ENCODE results near the gene MEGF6. TPM values are rescaled to one million over a fixed set of nuclear protein-coding genes. Genes with fewer than 3 reads are reported as not detected.

The MEGF6 gene
- total RNA-seq, 2 donors from 2014 or later, result 4.9 to 6.8 TPM

- Mint-ChIP-seq H3K4me1 (ENCODE audit: low read depth) (peaks cover 8% of the 10 kb centered on the region), H3K27me3 (ENCODE audit: low read depth) (no peaks in the 10 kb centered on the region), H3K36me3 (ENCODE audit: insufficient read depth in 2 of 2) (no peaks in the 10 kb centered on the region), H3K9me3 (no peaks in the 10 kb centered on the region), H3K27ac (no peak overlapping the region), H3K4me3 (no peak overlapping the region)
- DNase-seq, result no peak
- ATAC-seq (replicated peaks in 1 of 2), result no peak
Measured at GRCh38 chr1:3525551-3526482, 85.5 kb downstream of the MEGF6 start.

- no peak for DNase-seq
- Mint-ChIP-seq H3K36me3 (ENCODE audit: insufficient read depth in 2 of 2) (no peaks in the 10 kb centered on the region), H3K9me3 (no peaks in the 10 kb centered on the region), H3K27me3 (ENCODE audit: low read depth) (no peaks in the 10 kb centered on the region), H3K4me1 (ENCODE audit: low read depth) (no peaks in the 10 kb centered on the region), H3K27ac (no peak overlapping the region), H3K4me3 (no peak overlapping the region)
- no peak for ATAC-seq (replicated peaks in 1 of 2)
Measured at GRCh38 chr1:3524556-3525203, 86.6 kb downstream of the MEGF6 start.

- H3K4me1 Mint-ChIP-seq (ENCODE audit: low read depth), result no peaks in the 10 kb centered on the region
- no peaks in the 10 kb centered on the region for H3K36me3 Mint-ChIP-seq (ENCODE audit: insufficient read depth in 2 of 2)
- no peak for ATAC-seq (replicated peaks in 1 of 2)
- no peaks in the 10 kb centered on the region for H3K9me3 Mint-ChIP-seq
- no peak overlapping the region for H3K4me3 Mint-ChIP-seq
- no peak for DNase-seq
- H3K27ac Mint-ChIP-seq, result no peak overlapping the region
- H3K27me3 Mint-ChIP-seq (ENCODE audit: low read depth), result no peaks in the 10 kb centered on the region
Measured at GRCh38 chr1:3523980-3524379, 87.3 kb downstream of the MEGF6 start.

GRCh38 chr1:3522564-3523265 lies 88.6 kb downstream of the MEGF6 start:
- ATAC-seq (replicated peaks in 1 of 2) (no peak), DNase-seq (no peak)
- no peak overlapping the region for H3K27ac Mint-ChIP-seq
- no peaks in the 10 kb centered on the region for H3K9me3 Mint-ChIP-seq
- no peaks in the 10 kb centered on the region for H3K4me1 Mint-ChIP-seq (ENCODE audit: low read depth)
- no peaks in the 10 kb centered on the region for H3K27me3 Mint-ChIP-seq (ENCODE audit: low read depth)
- no peaks in the 10 kb centered on the region for H3K36me3 Mint-ChIP-seq (ENCODE audit: insufficient read depth in 2 of 2)
- H3K4me3 Mint-ChIP-seq, result no peak overlapping the region

- H3K27ac Mint-ChIP-seq, result no peak overlapping the region
- ATAC-seq (replicated peaks in 1 of 2) (no peak), DNase-seq (no peak)
- H3K9me3 Mint-ChIP-seq, result no peaks in the 10 kb centered on the region
- no peak overlapping the region for H3K4me3 Mint-ChIP-seq
- no peaks in the 10 kb centered on the region for H3K27me3 Mint-ChIP-seq (ENCODE audit: low read depth)
- H3K4me1 Mint-ChIP-seq (ENCODE audit: low read depth), result no peaks in the 10 kb centered on the region
- H3K36me3 Mint-ChIP-seq (ENCODE audit: insufficient read depth in 2 of 2), result no peaks in the 10 kb centered on the region
Measured at GRCh38 chr1:3522112-3522511, 89.2 kb downstream of the MEGF6 start.

- Mint-ChIP-seq H3K27me3 (ENCODE audit: low read depth) (no peaks in the 10 kb centered on the region), H3K27ac (no peak overlapping the region), H3K4me3 (no peak overlapping the region), H3K4me1 (ENCODE audit: low read depth) (no peaks in the 10 kb centered on the region), H3K36me3 (ENCODE audit: insufficient read depth in 2 of 2) (no peaks in the 10 kb centered on the region), H3K9me3 (no peaks in the 10 kb centered on the region)
- ATAC-seq (replicated peaks in 1 of 2) (no peak), DNase-seq (no peak)
Measured at GRCh38 chr1:3521426-3521825, 89.9 kb downstream of the MEGF6 start.

- no peak for DNase-seq
- Mint-ChIP-seq H3K4me1 (ENCODE audit: low read depth) (no peaks in the 10 kb centered on the region), H3K36me3 (ENCODE audit: insufficient read depth in 2 of 2) (no peaks in the 10 kb centered on the region), H3K9me3 (no peaks in the 10 kb centered on the region), H3K27me3 (ENCODE audit: low read depth) (no peaks in the 10 kb centered on the region), H3K4me3 (no peak overlapping the region), H3K27ac (no peak overlapping the region)
- no peak for ATAC-seq (replicated peaks in 1 of 2)
Measured at GRCh38 chr1:3520419-3521378, 90.6 kb downstream of the MEGF6 start.

GRCh38 chr1:3519301-3519885 lies 91.9 kb downstream of the MEGF6 start:
- no peak overlapping the region for H3K27ac Mint-ChIP-seq
- H3K27me3 Mint-ChIP-seq (ENCODE audit: low read depth), result no peaks in the 10 kb centered on the region
- no peak for ATAC-seq (replicated peaks in 1 of 2)

GRCh38 chr1:3518756-3519155 lies 92.6 kb downstream of the MEGF6 start:
- no peak overlapping the region for H3K27ac Mint-ChIP-seq
- H3K4me1 Mint-ChIP-seq (ENCODE audit: low read depth), result no peaks in the 10 kb centered on the region

More at GRCh38 chr1:3519301-3519885, 91.9 kb downstream of the MEGF6 start:
- no peak for DNase-seq
- no peaks in the 10 kb centered on the region for H3K36me3 Mint-ChIP-seq (ENCODE audit: insufficient read depth in 2 of 2)
- no peak overlapping the region for H3K4me3 Mint-ChIP-seq
- no peaks in the 10 kb centered on the region for H3K9me3 Mint-ChIP-seq
- no peaks in the 10 kb centered on the region for H3K4me1 Mint-ChIP-seq (ENCODE audit: low read depth)

GRCh38 chr1:3518256-3518655 lies 93.1 kb downstream of the MEGF6 start:
- no peaks in the 10 kb centered on the region for H3K4me1 Mint-ChIP-seq (ENCODE audit: low read depth)
- H3K9me3 Mint-ChIP-seq, result no peaks in the 10 kb centered on the region
- no peak overlapping the region for H3K27ac Mint-ChIP-seq
- H3K4me3 Mint-ChIP-seq, result no peak overlapping the region
- no peak for ATAC-seq (replicated peaks in 1 of 2)
- H3K36me3 Mint-ChIP-seq (ENCODE audit: insufficient read depth in 2 of 2), result no peaks in the 10 kb centered on the region
- no peaks in the 10 kb centered on the region for H3K27me3 Mint-ChIP-seq (ENCODE audit: low read depth)
- no peak for DNase-seq

More at GRCh38 chr1:3518756-3519155, 92.6 kb downstream of the MEGF6 start:
- Mint-ChIP-seq H3K4me3 (no peak overlapping the region), H3K36me3 (ENCODE audit: insufficient read depth in 2 of 2) (no peaks in the 10 kb centered on the region), H3K9me3 (no peaks in the 10 kb centered on the region), H3K27me3 (ENCODE audit: low read depth) (no peaks in the 10 kb centered on the region)
- ATAC-seq (replicated peaks in 1 of 2), result no peak
- DNase-seq, result no peak

- Mint-ChIP-seq H3K27ac (no peak overlapping the region), H3K36me3 (ENCODE audit: insufficient read depth in 2 of 2) (no peaks in the 10 kb centered on the region), H3K27me3 (ENCODE audit: low read depth) (no peaks in the 10 kb centered on the region), H3K9me3 (no peaks in the 10 kb centered on the region), H3K4me1 (ENCODE audit: low read depth) (no peaks in the 10 kb centered on the region), H3K4me3 (no peak overlapping the region)
- DNase-seq (no peak), ATAC-seq (replicated peaks in 1 of 2) (no peak)
Measured at GRCh38 chr1:3516911-3517675, 94.2 kb downstream of the MEGF6 start.

- no peak for ATAC-seq (replicated peaks in 1 of 2)
- H3K27ac Mint-ChIP-seq, result no peak overlapping the region
- H3K4me3 Mint-ChIP-seq, result no peak overlapping the region
- no peaks in the 10 kb centered on the region for H3K9me3 Mint-ChIP-seq
- no peaks in the 10 kb centered on the region for H3K27me3 Mint-ChIP-seq (ENCODE audit: low read depth)
- H3K36me3 Mint-ChIP-seq (ENCODE audit: insufficient read depth in 2 of 2), result no peaks in the 10 kb centered on the region
- DNase-seq, result no peak
- H3K4me1 Mint-ChIP-seq (ENCODE audit: low read depth), result no peaks in the 10 kb centered on the region
Measured at GRCh38 chr1:3516481-3516869, 94.8 kb downstream of the MEGF6 start.

Measured in activated T-cell treated with anti-CD3 and anti-CD28 coated beads, Interleukin-2, amount 50 U/mL, for 72 hours (primary cell).